H1 (cell line): ENCODE data around the gene MAPK1. TPM values are rescaled to one million over a fixed set of nuclear protein-coding genes. Genes with fewer than 3 reads are reported as not detected.
"Not testable (repeated sequence)": the region's sequence is repeated elsewhere in the genome, so short reads cannot be mapped to it uniquely, and the experiment has no call there.

Experiments used
- CTCF ChIA-PET: fragments of 300-600 bp; sonication (Branson Sonifier 250); formaldehyde crosslinking; loops from one replicate; lab custom pipeline; 2021; ENCODE audit not compliant: partially characterized antibody; lab: Charles Lee
- POLR2A ChIA-PET: fragments of 300-600 bp; sonication (Branson Sonifier 250); formaldehyde crosslinking; loops from one replicate; lab custom pipeline; 2021; ENCODE audit warnings: inconsistent platforms; ENCODE audit not compliant: partially characterized antibody; lab: Charles Lee
- DNase-seq, 2 experiments: peaks; one replicate each; pipeline versions ENCODE4 v3.0.0 to v3.0.0-alpha.2; 2010 to 2022; ENCODE audit warnings: low spot score in 2 of 2, low read depth in 1 of 2, mixed read lengths in 1 of 2
- FAIRE-seq: peaks from 2 replicates; lab custom pipeline; 2011; peaks lifted over from hg19 to GRCh38; lab: Jason Lieb, UNC
- H2AFZ ChIP-seq: 2 replicates; pipeline ENCODE4 v1.8.1; 2012; ENCODE audit warnings: low read length, inconsistent platforms
- H2AK5ac ChIP-seq: 2 replicates; pipeline ENCODE4 v1.6.1; 2013; ENCODE audit warnings: low read depth, low read length
- H2BK120ac ChIP-seq: replicated peaks from 2 replicates; pipeline ENCODE3; 2013; ENCODE audit warnings: low read depth, low read length, inconsistent platforms
- H2BK12ac ChIP-seq: 2 replicates; pipeline ENCODE4 v1.6.1; 2013; ENCODE audit warnings: low read depth, low read length
- H2BK15ac ChIP-seq: 2 replicates; pipeline ENCODE4 v1.6.1; 2013; ENCODE audit warnings: low read length
- H2BK20ac ChIP-seq: 2 replicates; pipeline ENCODE4 v1.6.1; 2013; ENCODE audit warnings: low read length
- H2BK5ac ChIP-seq: 2 replicates; pipeline ENCODE4 v1.6.1; 2013; ENCODE audit warnings: low read depth, low read length
- H3K14ac ChIP-seq: 2 replicates; pipeline ENCODE4 v1.6.1; 2013; ENCODE audit warnings: inconsistent platforms; ENCODE audit not compliant: insufficient read length
- H3K18ac ChIP-seq: 2 replicates; pipeline ENCODE4 v1.6.1; 2013; ENCODE audit warnings: low read length; ENCODE audit errors: extremely low read depth
- H3K23ac ChIP-seq: 2 replicates; pipeline ENCODE4 v1.6.1; 2013; ENCODE audit warnings: inconsistent platforms; ENCODE audit not compliant: insufficient read length
- H3K23me2 ChIP-seq: 2 replicates; pipeline ENCODE4 v1.6.1; 2013; ENCODE audit warnings: low read depth, low read length
- H3K27ac ChIP-seq: 2 replicates; pipeline ENCODE4 v1.6.1; 2011; ENCODE audit warnings: low read depth, low read length, inconsistent platforms
- H3K27me3 ChIP-seq, 4 experiments: replicated peaks in 1 of 4; 1 replicate in 1 of 4; 2 replicates in 3 of 4; pipeline versions ENCODE4 v1.6.1 to v1.8.1; 2011 to 2013; ENCODE audit warnings: low read length in 3 of 4, mild to moderate bottlenecking in 3 of 4, inconsistent platforms in 2 of 4, mixed read lengths in 2 of 4, moderate library complexity in 1 of 4; ENCODE audit not compliant: control insufficient read depth in 3 of 4, insufficient read depth in 3 of 4; ENCODE audit errors: extremely low read depth in 1 of 4
- H3K36me3 ChIP-seq, 4 experiments: 2 replicates each; pipeline versions ENCODE4 v1.6.1 to v1.8.1; 2011 to 2013; ENCODE audit warnings: mild to moderate bottlenecking in 4 of 4, low read length in 3 of 4, moderate library complexity in 2 of 4, control low read depth in 1 of 4, inconsistent platforms in 1 of 4; ENCODE audit not compliant: insufficient read depth in 4 of 4, control insufficient read depth in 2 of 4
- H3K4ac ChIP-seq: replicated peaks from 2 replicates; pipeline ENCODE3; 2013; ENCODE audit warnings: low read length, low read depth, mixed read lengths, inconsistent platforms; ENCODE audit not compliant: insufficient read length
- H3K4me1 ChIP-seq, 4 experiments: replicated peaks in 1 of 4; 1 replicate in 1 of 4; 2 replicates in 3 of 4; pipeline versions ENCODE4 v1.6.1 to v1.8.1; 2011 to 2013; ENCODE audit warnings: low read length in 3 of 4, inconsistent platforms in 2 of 4, mixed read lengths in 1 of 4; ENCODE audit not compliant: insufficient read depth in 4 of 4, control insufficient read depth in 3 of 4
- H3K4me2 ChIP-seq, 2 experiments: 2 replicates each; pipeline versions ENCODE4 v1.6.1 to v1.8.1; 2011 to 2013; ENCODE audit warnings: low read depth in 2 of 2, low read length in 2 of 2, control low read depth in 1 of 2, inconsistent platforms in 1 of 2, mild to moderate bottlenecking in 1 of 2; ENCODE audit not compliant: insufficient read depth in 1 of 2
- H3K4me3 ChIP-seq, 4 experiments: fragments of 200-600, 300-600 bp in 1 of 4; sonication (generic), shearing (Covaris generic), sonication (Bioruptor Twin) in 1 of 4; 2 replicates each; pipeline versions ENCODE4 v1.5.1 to v1.8.1; 2011 to 2016; ENCODE audit warnings: low read length in 4 of 4, low read depth in 3 of 4, control low read depth in 2 of 4, inconsistent platforms in 2 of 4, mild to moderate bottlenecking in 2 of 4, mixed read lengths in 1 of 4, moderate library complexity in 1 of 4; ENCODE audit not compliant: insufficient read depth in 2 of 4; ENCODE audit errors: extremely low read depth in 1 of 4
- H3K56ac ChIP-seq: replicated peaks from 2 replicates; pipeline ENCODE3; 2013; ENCODE audit warnings: low read depth, mild to moderate bottlenecking, mixed read lengths, low read length, inconsistent platforms; ENCODE audit not compliant: insufficient read length
- H3K79me1 ChIP-seq: 2 replicates; pipeline ENCODE4 v1.6.1; 2013; ENCODE audit warnings: low read depth, low read length, control low read depth
- H3K79me2 ChIP-seq, 2 experiments: 2 replicates each; pipeline versions ENCODE4 v1.6.1 to v1.8.1; 2012 to 2013; ENCODE audit warnings: low read length in 2 of 2, mild to moderate bottlenecking in 2 of 2, inconsistent platforms in 1 of 2; ENCODE audit not compliant: insufficient read depth in 2 of 2, control insufficient read depth in 1 of 2
- H3K9ac ChIP-seq, 4 experiments: replicated peaks in 1 of 4; 1 replicate in 1 of 4; 2 replicates in 3 of 4; pipeline versions ENCODE4 v1.6.1 to v1.8.1; 2011 to 2013; ENCODE audit warnings: low read depth in 3 of 4, low read length in 3 of 4, control low read depth in 2 of 4, mild to moderate bottlenecking in 2 of 4, moderate library complexity in 2 of 4, inconsistent platforms in 1 of 4; ENCODE audit errors: extremely low read depth in 1 of 4
- H3K9me3 ChIP-seq, 2 experiments: 2 replicates each; pipeline versions ENCODE4 v1.6.1 to v1.8.1; 2012 to 2013; ENCODE audit warnings: mild to moderate bottlenecking in 2 of 2, moderate library complexity in 2 of 2, control low read depth in 1 of 2, inconsistent platforms in 1 of 2, low read depth in 1 of 2, low read length in 1 of 2, mixed read lengths in 1 of 2; ENCODE audit not compliant: insufficient read depth in 2 of 2
- H4K20me1 ChIP-seq, 2 experiments: replicated peaks in 1 of 2; 2 replicates each; pipeline versions ENCODE3 to v1.8.1; 2011 to 2013; ENCODE audit warnings: inconsistent platforms in 2 of 2, low read length in 2 of 2, mild to moderate bottlenecking in 1 of 2; ENCODE audit not compliant: insufficient read depth in 2 of 2, control insufficient read depth in 1 of 2
- H4K5ac ChIP-seq: 2 replicates; pipeline ENCODE4 v1.6.1; 2013; ENCODE audit warnings: low read length, low read depth, mixed read lengths, inconsistent platforms; ENCODE audit not compliant: insufficient read length
- H4K8ac ChIP-seq: 2 replicates; pipeline ENCODE4 v1.8.0; 2013; ENCODE audit warnings: mild to moderate bottlenecking, moderate library complexity, low read length, inconsistent platforms; ENCODE audit not compliant: insufficient read depth; ENCODE audit errors: extremely low read depth
- H4K91ac ChIP-seq: replicated peaks from 2 replicates; pipeline ENCODE3; 2013; ENCODE audit warnings: low read length, mixed read lengths, inconsistent platforms; ENCODE audit not compliant: insufficient read length
- WGBS, 2 experiments: shearing (Covaris generic) in 1 of 2; methylation state at CpG; one replicate each; pipeline versions ENCODE4 v1.1.6 to v1.1.7; 2013 to 2015; ENCODE audit warnings: low lambda C conversion rate in 2 of 2, mixed read lengths in 2 of 2, inconsistent platforms in 1 of 2, low coverage in 1 of 2, missing lambda C conversion rate in 1 of 2; ENCODE audit not compliant: insufficient replicate concordance in 2 of 2, insufficient coverage in 1 of 2, insufficient read length in 1 of 2; ENCODE audit errors: extremely low coverage in 1 of 2, missing lambda C conversion rate in 1 of 2; 5-methylcytosine and 5-hydroxymethylcytosine counted together
- polyA plus RNA-seq, 7 experiments: library from polyadenylated mRNA; depleted of rRNA in 3 of 7; stranded (reverse) in 5 of 7; unstranded in 2 of 7; fragments of >200 nt in 5 of 7; fragments of 200-250 nt in 2 of 7; gene quantifications; 1 replicate in 5 of 7; 2 replicates in 1 of 7; 4 replicates in 1 of 7; pipeline versions ENCODE4 v1.2.1 to v1.2.3, GENCODE V29; 2011 to 2013; ENCODE audit warnings: missing spikeins in 2 of 7, mixed read lengths in 2 of 7
- total RNA-seq: library from RNA; stranded (reverse); fragmentation: NEBNext Ultra II Directional; extraction: Animal tissue kit (Norgen Biotek cat#: 25700); gene quantifications from 2 replicates; pipeline ENCODE4 v1.2.1, GENCODE V29; 2021

The MAPK1 gene
- total and polyA plus RNA-seq, 2 of the 8 experiments (the other 6 are each of a cell fraction or from before 2014, with no cell fraction given), result 28.1 to 101 TPM

GRCh38 chr22:21801304-21801644 lies 66.2 kb downstream of the MAPK1 start:
- H3K23ac ChIP-seq, H3K56ac ChIP-seq, H2AK5ac ChIP-seq, H2BK20ac ChIP-seq, DNase-seq, H2AFZ ChIP-seq, H3K4me2 ChIP-seq, H4K8ac ChIP-seq, H4K5ac ChIP-seq, H2BK120ac ChIP-seq, H3K27me3 ChIP-seq, H3K27ac ChIP-seq, H3K23me2 ChIP-seq, H4K91ac ChIP-seq, H2BK12ac ChIP-seq, H3K79me2 ChIP-seq, H3K4me1 ChIP-seq, H3K9me3 ChIP-seq, H3K18ac ChIP-seq, H3K79me1 ChIP-seq, H3K4me3 ChIP-seq, H4K20me1 ChIP-seq, H3K14ac ChIP-seq, POLR2A ChIA-PET, H3K4ac ChIP-seq, FAIRE-seq, H2BK5ac ChIP-seq, H2BK15ac ChIP-seq, H3K9ac ChIP-seq: not testable (repeated sequence)
- WGBS, 2 experiments, result 93% methylated on average over 7 of the region's 7 CpGs; no CpG with 5 or more reads in 1 of the 2 experiments
- CTCF ChIA-PET, result interaction anchor here (1.3 kb wide), 1 partner anchor 8 kb away, joined by 3 read pairs; no protein-coding TSS in a partner anchor
- H3K36me3 ChIP-seq, result peaks cover 13 to 68% (median 39%) of the 10 kb centered on the region in 4 experiments
